SKM-1 treated with dmso at 0.1 percent for 144 hours (cell line): ENCODE data around the gene ERFE.
"Not testable (repeated sequence)": the region's sequence is repeated elsewhere in the genome, so short reads cannot be mapped to it uniquely, and the experiment has no call there.

Experiments used
- DNase-seq: peaks from one replicate; lab custom pipeline; 2025; ENCODE audit not compliant: unreplicated experiment; lab: John Stamatoyannopoulos, UW

ERFE gene

DNA sequence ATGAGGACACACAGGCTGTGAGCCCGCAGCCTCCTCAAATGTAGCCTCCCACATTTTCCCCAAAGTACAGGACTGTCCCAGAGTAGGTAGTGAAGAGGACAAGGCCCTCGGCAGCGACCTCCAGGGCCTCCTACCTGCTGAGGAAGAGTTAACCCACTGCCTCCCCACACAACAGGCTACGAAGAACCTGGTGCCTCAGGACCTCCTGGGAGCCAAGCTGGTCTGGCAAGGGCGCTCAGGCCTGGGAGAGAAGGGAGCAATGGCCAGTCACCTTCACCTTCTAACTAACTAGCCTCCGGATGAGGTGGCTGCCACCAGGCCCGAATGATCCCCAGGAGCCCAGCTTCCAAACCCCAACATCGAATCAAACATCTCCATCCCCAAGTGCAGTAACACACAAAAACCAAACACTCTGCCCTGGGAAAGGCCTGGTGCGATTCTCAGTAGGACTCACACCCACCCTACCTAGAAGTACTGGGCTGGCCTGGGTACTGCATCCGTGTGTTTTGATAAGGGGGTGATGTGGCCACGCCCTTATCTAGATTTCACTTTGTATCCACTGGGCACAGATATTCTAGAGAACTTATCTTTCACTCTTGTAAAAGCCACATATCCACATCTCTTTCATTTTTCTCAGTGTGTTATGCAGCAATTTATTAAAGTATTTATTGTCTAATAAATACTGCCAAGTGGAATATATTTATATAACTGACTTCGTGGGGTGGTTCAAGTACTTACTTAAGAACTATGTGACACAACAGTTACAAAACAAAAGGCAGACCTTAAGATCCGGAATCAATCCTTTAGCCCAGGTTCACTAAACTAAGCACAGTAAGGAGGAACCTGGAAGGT is 9.7 kb downstream of the ERFE start:
- no peak for DNase-seq

DNA sequence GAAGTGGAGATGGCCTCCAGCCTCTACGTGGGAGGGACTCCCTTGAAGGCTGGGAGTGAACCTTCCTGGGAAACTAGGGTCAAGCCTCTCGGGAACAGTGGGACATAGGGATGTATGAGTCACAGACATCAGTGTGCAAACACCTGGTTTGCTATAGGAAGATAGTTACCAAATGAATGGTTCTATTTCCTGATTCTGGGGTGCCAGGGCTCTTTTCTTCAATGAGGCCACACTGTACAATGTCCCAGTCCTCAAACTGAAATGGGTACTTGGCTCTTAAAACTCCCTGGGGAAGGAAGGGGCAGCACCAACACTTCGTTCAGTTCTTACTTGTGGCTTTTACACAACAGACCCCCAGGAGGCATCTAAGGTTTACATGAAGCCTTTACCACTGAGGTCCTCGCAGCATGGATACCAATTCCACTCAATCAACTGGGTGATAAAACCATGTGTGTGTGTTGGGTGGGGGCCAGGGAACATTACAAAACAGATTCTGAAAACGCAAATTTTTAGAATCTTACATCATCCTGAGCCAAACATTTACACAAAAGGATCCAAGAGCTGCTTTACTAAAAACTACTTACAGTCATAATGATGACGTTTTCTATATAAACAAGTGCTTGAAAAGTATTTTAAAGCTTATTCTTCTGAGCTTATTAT is 10.4 kb downstream of the ERFE start:
- no peak for DNase-seq

DNA sequence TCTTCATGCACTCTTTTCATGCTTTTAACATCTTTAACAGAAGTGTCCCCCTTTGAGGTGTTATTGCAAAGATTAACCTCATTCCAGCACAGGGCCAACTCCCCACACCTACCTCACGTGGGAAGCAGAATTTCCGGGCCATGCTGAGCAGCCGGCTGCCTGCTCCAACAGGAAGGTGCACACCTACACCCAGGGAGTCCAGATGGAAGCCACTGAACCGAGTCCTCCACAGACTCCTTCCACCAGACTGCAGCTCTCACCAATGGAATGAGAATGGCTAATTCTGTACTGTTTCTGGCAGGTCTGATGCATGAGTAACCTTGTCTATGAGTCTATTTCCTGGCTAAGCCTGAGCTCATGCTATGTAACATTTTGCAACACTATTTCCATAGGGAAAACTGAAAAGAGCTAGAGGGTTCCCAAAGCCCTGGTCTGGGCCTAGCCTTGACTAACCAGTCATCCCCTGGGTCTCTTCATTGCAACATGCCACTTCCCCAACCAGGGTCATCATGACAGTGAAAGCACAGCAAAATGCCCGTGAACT is 11.0 kb downstream of the ERFE start:
- DNase-seq, result no peak

DNA sequence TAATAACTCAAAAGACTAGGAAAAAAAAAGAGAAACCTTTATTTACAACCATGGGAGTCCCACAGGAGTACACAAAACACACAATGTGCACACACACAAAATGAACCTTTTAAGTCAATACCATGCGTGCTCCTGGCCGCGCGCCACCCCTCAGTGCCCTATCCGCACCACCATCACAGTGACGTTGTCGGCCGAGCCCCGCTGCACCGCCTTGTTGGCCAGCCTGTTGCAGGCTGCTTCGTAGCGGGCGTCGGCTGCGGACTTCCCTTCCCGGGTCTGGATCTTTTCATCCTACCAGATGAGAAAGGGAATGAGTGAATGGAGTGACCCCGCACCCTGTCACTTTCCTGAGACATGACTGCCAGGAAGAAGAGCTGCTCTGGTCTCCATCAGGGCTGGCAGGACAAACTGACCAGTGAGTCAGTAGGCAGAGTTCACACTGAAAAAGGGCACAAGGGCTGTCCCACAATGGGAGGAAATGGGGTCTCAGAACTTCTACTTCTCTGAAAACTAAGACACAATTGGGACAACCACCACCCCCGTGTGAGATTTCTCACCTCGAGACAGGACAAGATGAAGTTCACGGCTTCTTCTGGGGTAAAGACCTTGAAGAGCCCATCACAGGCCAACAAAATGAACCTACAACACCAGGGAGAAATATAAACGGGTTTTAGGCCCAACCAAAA is 11.8 kb downstream of the ERFE start:
- no peak for DNase-seq

DNA sequence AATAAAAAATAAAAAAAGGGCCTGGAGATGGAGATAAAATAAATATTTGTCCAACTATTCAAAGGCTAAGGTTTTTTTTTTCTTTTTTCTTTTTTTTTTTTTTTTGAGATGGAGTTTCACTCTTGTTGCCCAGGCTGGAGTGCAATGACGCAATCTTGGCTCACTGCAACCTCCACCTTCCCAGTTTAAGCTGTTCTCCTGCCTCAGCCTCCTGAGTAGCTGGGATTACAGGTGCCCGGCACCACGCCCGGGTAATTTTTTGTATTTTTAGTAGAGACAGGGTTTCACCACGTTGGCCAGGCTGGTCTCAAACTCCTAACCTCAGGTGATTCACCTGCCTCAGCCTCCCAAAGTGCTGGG is 12.3 kb downstream of the ERFE start:
- DNase-seq, result not testable (repeated sequence)

DNA sequence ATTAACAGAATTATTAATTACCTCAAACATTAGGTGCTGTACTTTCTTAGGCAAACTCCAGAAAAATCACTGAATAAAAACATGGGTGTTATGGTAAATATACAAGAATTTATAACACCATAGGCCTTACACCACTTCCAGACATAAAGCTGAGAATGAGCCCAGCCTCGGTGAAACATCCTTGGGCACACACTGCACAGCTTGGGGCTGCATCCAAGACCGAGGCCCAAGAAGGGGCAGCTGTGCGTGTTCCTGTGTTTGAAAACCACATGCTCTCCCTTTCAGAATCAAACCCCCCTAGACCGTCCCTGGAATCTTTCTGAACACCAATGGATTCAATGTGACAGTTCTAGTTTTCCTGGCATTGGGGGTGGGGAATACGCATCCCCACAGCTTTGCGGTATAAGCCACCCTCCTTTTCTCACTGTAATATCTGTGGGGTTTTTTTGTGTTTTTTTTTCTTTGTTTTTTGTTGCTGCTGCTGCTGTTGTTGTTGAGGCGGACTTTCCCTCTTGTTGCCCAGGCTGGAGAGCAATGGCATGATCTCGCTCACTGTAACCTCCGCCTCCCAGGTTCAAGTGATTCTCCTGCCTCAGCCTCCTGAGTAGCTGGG is 12.9 kb downstream of the ERFE start:
- no peak for DNase-seq

DNA sequence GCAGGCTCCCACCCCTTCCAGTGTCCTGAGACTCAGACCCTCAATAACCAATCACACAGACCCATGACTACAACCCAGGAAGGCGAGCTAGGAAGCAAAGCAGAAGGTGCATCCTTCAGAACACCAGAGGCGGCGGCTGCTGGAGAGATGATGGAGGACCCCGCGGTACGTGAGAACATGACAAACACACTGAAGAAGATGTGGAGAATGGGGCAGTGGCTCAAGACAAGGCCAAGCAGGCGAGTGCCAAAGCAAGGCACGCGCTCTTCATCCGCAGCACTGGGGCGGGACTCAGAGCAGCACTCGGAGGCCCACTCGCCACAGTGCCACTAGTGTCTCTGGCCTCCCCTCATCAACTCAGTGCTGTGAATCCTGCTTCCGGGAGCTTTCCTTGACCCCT is 13.7 kb downstream of the ERFE start:
- no peak for DNase-seq

DNA sequence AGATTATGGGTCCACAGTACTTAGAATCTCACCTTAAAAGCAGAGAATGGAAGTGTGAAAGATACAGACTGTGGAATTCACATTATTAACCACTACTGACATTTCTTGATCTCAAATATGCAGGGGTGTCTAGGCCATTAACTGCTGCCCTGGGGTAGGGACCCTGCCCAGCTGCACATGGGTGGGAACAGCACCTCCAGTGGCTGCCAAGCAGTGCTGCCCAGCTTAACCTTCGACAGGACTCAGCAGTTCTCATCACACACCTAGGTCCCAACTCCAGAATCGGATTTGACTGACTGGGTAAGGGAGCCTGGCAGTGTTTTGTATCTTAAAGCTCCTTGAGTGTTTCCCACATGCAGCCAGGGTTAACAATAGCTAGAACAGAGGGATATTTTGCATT is 14.9 kb downstream of the ERFE start:
- no peak for DNase-seq

DNA sequence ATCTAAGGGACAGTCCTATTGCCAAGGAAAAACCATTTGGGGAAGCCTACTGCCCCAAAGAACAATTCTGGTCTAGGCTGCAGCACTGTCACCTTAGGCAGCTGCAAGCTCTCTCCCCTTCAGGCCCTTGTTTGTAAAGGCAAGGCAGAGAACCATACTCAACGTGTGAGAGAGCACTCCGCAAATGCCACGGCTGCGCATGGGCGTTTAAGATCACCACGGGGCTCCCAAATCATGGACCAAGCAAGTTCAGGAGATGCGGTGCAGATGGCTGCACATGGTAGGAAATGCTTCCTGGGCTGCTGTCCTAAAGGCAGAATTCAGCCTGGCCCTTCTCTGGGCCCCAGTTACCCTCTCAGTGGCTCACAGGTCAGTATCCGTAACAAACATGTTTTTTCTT is 15.5 kb downstream of the ERFE start:
- DNase-seq, result no peak

DNA sequence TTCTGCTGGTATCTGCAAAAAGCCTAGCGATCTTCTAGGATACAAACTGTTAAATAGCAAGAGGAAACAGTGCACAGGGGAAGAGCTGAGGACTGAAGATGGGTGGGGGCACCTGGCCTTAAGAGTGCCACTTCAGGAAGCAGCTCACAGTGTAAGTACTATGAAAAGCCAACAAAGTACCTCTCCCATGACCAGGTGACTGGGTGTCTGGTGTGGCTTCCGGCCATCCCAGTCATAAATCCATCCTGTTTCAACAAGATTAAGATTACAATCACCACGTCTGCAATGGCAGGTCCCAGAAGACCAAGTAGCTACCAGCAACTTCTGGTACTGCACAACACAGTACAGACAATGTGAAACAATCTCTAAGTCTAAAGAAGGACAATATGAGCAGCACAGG is 15.9 kb downstream of the ERFE start:
- DNase-seq, result no peak

DNA sequence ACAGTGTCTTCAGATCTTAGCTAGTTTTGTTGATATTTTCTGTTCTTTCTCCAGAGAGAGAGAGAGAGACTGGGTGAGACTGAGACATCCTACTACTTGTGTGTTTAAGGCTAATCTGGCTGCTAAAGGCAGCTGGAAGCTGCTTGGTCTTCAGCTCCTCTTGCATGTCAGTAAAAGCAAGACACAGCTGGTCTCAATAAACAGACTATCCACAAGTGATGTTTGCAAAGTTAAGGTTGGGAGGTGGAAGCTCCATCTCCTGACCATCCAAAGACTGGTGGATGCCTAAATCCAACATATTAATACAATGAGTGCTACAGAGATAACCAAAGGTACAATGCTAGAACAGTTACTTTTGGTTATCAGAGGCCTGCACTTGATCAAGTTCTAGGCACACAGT is 17.8 kb downstream of the ERFE start:
- DNase-seq, result no peak

DNA sequence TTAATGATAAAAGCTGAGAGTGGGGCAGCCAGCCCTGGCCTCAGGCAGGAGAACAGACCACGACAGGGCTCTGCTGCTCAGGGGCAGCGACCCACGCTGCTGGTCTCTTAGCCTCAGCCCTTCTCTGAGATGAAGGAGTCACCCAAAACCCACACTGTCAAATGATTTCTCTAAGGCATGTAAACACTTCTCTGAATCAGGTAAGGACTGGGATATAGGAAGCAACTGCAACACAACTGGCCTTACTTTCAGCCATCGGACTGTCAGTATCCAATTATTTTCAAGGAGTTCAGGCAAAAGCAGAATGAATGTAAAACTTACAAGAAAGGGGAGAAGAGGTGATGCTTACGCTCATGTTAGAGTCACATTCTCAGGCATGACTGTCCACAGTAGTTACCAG is 21.8 kb downstream of the ERFE start:
- no peak for DNase-seq

DNA sequence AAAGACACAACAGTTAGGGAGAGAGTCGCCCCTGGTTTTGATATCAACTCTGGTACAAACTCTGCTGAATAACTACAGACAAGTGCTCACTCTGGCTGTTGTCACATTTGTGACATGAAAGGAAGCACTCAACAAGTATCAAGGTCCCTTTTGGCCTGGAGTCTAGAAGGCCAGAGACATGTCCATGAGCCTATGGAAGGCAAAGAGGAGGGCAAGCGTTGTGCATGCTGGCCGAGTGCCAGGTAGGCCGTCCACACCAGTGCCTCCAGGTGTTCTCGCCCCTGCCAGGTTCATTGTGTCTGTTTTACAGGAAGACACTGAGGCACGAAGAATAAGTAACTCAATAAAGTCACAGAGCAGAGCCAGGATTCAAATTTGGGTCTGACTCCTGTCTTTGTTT is 23.6 kb downstream of the ERFE start:
- no peak for DNase-seq

DNA sequence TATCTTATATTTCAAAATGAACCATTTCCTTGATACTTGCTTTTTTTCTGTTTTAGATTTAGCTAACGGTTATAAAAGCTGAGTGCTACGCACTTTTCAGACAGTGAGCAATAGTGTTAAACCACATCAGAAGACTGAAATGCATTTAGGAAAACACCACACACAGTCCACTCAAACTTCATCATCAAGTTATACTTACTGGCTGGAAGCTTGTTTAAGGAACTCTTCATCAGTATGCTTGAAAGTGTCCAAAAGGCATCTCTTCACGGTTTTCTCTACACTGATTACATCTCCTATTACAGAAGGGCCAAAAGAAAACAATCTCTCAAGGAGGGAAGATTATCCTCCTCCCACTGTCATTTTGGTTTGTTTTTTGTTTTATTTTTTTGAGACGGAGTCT is 25.1 kb downstream of the ERFE start:
- DNase-seq, result no peak

DNA sequence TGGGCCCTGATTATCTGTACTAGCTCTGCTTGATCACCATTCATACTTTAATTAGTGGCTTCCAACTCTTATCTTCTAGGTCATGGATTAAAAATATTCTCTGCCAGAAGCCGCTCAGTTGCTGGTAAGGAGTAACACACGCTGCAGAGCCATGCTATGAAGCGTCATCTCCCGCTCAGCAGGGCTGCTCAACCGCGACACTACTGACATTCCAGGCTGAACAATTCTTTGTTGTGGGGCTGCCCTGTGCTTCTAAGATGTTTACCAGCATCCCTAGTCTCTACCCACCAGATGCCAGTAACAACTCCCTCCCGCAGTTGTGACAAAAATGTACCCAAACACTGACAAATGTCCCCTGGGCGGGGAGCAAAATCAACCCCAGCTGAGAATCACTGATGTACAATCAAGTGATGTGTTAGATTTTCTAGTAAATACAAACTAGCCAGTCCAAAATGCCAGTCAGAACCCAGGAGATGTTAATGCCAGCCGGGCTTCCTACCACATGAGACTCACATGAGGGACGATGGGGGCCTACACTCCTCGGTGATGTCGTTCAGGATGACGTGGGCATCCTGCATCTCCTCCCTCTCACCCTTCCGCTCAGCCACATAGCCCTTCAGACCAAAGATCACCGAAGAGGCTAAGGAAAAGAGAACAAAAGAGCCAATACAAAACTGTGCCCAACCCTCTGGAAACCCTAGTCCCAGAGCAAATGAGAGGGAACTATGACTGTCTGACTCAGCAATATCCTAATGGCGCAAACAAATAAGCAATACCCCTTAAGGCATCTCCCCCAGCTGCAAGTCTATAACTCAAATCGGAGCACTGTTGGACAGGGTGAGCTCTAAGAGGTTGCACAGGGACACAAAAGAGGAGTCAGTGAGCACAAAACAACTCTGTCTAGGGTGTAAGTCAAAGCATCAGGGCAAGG is 29.1 kb downstream of the ERFE start:
- DNase-seq, result no peak

DNA sequence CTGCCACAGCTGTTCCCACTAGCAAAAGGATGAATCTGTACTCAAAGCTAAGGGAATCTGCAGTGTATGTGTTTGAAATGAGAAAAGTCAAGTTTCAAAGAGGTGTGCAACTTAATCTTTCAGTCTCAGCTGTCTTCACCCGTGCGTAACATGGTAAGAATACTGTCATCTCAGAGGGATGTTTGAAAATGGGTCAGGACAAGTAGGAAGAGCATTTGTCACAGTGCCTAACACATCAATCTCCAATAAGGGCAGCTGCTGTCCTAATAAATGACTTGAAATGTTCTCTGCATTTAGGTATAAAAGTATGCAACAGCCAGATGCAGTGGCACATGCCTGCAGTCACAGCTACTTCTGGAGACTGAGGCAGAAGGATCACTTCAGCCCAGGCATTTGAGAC is 31.7 kb downstream of the ERFE start:
- DNase-seq, result no peak

DNA sequence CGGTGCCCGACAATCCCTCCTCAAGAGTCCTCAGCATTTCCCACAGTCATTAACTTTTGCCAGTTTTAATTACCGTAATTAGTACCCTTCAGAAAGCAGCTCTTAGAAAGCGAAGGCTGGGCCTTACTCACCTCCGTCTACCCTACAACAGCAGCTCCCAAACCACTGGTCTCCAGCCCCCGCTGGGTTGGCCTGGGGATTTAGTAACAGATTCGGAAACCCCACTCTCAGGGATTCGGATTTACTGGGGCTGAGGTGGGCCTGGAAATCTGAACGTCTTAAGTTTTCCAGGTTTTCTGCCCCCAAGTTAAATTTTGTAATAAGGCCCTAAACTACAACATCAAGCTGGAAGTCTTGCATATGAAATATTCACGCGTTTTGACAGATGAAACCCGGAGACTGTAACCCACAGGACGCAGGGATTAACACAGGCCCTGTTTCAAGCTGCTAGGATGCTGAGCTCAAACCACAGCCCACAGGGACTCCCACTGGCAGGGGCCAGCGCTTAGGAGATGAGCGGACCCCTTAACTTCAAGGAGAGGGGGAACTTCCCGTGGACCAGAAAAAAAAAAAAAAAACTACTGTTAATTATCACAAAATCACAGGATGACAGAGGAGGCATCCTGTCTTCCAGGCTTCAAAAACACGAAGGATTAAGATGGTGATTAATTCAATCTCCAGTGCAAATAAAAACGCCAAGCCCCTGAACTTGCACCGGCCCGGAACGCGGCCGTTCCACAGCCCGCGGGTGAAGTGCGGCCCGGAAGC is 43.7 kb downstream of the ERFE start:
- no peak for DNase-seq

DNA sequence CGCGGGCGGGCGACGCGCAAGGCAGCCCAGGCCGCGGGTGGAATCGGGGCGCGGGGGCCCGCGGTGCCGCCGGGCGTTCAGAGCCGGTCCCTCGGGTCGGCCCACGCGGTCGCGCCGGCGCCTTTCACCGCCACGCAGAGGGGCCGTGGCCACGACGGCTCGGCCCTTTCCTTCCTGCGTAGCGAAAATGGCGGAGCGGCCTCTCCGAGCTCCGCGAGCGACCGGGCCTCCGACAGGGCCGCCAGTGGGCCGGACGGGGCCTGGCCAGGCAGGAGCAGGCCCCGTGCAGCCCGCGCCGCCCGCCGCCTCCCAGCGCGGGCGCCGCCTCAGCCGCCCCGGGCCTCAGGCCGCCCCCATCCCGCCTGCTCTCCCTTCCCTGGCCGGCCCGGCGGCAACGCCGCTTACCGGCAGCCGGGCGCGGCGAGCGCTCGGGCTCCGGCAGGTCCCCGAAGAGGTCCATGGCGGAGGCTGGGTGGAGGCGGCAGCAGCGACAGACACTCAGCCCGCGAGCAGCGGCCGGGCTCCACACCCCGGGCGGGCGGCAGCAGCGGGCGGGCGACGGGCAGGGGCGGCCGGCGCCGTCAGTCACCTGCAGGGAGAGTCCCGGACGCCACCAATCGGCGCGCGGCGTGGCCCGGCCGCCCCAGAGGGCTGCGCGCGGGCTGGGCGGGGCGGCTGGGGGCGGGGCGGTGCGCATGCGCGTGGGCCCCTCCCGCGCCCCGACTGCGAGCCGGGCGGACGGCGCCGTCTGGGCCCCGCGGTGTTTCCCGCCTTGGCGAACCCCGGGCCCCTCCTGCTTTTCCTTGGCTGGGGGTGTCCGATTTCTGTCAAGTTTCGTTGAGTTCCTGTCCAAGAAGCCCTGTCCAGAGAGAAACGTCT is 44.6 kb downstream of the ERFE start, which contains the start of gene ILKAP:
ILKAP (minus strand) TSS at position 602 of the 879 bp plus-strand sequence; CDS start at position 460, 142 bp downstream.
- DNase-seq, result peak; percentile 82
